Measurements from ENCODE around the gene PFN3. TPM values are rescaled to one million over a fixed set of nuclear protein-coding genes. Genes with fewer than 3 reads are reported as not detected.

Gene PFN3
- total RNA-seq, 4 donors from 2014 or later: not detected

- ATAC-seq (ENCODE audit: low FRiP score) (peak; percentile 20), DNase-seq (ENCODE audit: low spot score) (no peak)
- no peak for TF ChIP-seq CTCF (IDR thresholded peaks at IDR 0.05)
These were observed 11.0 kb downstream of the PFN3 start for GRCh38 chr5:177389241-177390169.

GRCh38 chr5:177388521-177389052, 11.9 kb downstream of the PFN3 start:
- DNase-seq (ENCODE audit: low spot score) (no peak), ATAC-seq (ENCODE audit: low FRiP score) (no peak)
- no peak for TF ChIP-seq CTCF (IDR thresholded peaks at IDR 0.05)

- no peak for ATAC-seq (ENCODE audit: low FRiP score)
- no peak for TF ChIP-seq CTCF (IDR thresholded peaks at IDR 0.05)
- DNase-seq (ENCODE audit: low spot score): no peak
These were observed 13.1 kb downstream of the PFN3 start for GRCh38 chr5:177387405-177387804.

- no peak for TF ChIP-seq CTCF (IDR thresholded peaks at IDR 0.05)
- DNase-seq (ENCODE audit: low spot score) (no peak), ATAC-seq (ENCODE audit: low FRiP score) (no peak)
These were observed 13.9 kb downstream of the PFN3 start for GRCh38 chr5:177386542-177386941.

GRCh38 chr5:177385720-177386119, 14.7 kb downstream of the PFN3 start:
- no peak for ATAC-seq (ENCODE audit: low FRiP score)

GRCh38 chr5:177384134-177384533, 16.3 kb downstream of the PFN3 start, which contains the start of gene SLC34A1:
Gene SLC34A1 (plus strand): TSS chr5:177384434. CDS start chr5:177385742, 1,308 bp downstream.
- ATAC-seq (ENCODE audit: low FRiP score) (no peak), DNase-seq (ENCODE audit: low spot score) (no peak)
- TF ChIP-seq CTCF (IDR thresholded peaks at IDR 0.05): no peak

More at GRCh38 chr5:177385720-177386119, 14.7 kb downstream of the PFN3 start:
- no peak for DNase-seq (ENCODE audit: low spot score)
- TF ChIP-seq CTCF (IDR thresholded peaks at IDR 0.05): no peak
